CD4-positive, alpha-beta T cell treated with Interleukin-21 for 1 hour (primary cell): ENCODE data around the gene ABCA4.
"Not testable (repeated sequence)": the region's sequence is repeated elsewhere in the genome, so short reads cannot be mapped to it uniquely, and the experiment has no call there.

Source experiments
- DNase-seq: peaks from one replicate; pipeline ENCODE4 v3.0.0-alpha.2; 2020

Gene ABCA4

GRCh38 chr1:93969371-93969770, 151.6 kb downstream of the ABCA4 start:
- no peak for DNase-seq

GRCh38 chr1:93967306-93967705, 153.6 kb downstream of the ABCA4 start:
- DNase-seq = no peak

DNA sequence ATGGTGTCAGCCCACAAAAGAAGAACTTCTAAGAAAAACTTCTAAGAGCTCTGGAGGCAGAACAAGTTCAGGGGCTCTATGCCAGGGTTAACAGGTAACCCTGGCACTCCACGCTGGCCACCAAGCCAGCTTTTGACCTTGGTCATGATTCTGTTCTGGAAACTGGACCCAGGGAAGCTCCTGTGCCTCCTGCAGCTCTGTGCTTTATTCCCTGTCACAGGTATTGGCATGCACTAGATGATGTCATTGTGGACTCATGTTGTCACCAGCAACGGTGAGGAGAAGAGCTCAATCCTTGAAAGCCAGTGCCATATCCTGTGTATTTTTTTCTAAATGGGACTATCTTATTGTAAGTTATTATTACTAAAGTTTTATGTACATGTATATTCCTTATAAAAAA, 155.1 kb downstream of the ABCA4 start:
- DNase-seq = no peak

GRCh38 chr1:93965256-93965655, 155.7 kb downstream of the ABCA4 start:
- no peak for DNase-seq

- no peak for DNase-seq
These were observed 156.2 kb downstream of the ABCA4 start for GRCh38 chr1:93964777-93965200.

DNA sequence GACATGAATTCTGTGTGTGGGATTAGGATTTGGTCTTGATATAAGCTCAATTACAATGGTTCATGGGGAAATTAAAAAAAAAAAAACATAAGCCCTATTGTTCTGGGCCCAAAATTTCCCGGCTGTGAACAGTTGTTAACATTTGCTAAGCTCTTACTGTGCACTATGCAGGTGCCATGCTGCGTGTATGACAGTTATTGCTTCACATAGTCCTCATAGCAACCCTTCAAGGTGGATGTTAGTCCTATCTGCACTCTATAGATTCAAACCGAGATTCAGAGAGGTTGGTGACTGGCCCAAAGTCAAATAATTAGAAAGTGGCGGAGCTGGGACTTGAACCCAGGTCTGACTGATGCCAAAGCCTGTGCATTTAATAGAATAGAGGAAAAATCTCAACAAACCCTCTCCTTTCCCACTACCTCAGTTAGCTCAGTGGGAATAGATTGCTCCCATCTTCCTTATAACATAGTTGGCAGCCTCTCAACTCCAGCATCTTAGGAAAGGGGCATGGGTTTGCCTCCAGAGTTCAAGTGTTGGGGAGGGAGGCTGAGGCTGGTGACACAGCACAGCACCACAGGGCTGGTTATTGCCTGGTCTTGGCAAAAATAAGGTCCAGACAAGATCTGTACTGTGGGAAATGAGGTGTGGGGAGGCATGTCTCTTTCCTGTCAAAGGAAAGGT, 156.7 kb downstream of the ABCA4 start:
- DNase-seq = no peak

- DNase-seq = no peak
These were observed 157.4 kb downstream of the ABCA4 start for GRCh38 chr1:93963585-93963984.

DNA sequence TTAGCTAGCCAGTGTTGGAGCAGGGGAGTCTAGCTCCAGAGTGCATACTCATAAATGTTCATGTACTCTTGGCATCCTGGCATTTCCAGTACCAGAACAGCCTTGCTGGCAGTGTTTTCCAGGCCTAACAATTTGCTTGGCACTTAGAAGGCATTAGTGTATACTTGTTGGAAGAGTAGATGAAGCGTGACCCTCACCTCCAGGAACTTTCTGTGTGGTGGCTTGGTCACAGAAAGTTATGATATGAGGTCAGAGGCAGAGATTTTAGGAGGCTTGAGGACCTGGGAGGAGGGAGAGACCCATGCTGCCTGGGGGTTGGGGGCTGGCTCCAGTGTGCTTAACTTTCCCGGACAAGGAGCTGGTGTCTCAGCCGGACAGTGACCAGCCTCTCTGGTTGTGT, 159.0 kb downstream of the ABCA4 start:
- DNase-seq = no peak

- DNase-seq = no peak
These were observed 159.5 kb downstream of the ABCA4 start for GRCh38 chr1:93961443-93961842.

GRCh38 chr1:93960641-93961147, 160.3 kb downstream of the ABCA4 start:
- no peak for DNase-seq

- DNase-seq = no peak
These were observed 161.5 kb downstream of the ABCA4 start for GRCh38 chr1:93959413-93959812.

GRCh38 chr1:93958726-93959100, 162.2 kb downstream of the ABCA4 start:
- no peak for DNase-seq

DNA sequence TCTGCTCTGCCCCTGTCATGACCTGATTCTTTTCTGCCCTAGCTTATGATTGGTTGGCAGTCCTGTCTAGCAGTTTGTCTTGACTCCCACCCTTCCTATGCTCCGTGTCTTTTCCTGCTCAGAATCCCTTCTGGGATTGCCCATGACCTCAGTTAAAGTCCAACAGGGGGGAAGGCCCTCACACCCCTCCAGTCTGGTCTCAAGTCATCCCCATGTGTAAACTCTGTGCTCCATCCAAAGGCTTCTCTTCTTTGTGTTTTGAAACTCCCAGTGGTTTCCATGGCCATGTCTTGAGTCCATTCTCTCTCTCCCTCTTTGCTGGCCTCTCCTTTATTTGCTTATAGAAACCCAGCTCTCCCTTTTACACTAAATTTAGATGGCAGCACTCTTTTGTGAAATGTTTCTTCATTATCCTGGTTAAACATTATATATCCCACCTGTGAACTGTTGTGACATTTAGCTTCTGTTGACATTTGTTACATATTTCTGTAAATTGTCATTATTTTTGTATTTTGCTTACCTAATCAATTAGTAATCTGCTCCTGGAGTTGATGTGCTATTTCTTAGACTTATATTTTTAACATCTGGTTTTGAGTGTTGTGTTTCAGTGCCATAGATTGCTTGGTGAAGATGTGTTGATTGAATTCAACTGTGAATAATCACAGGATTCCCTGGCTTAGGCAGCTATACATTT, 162.8 kb downstream of the ABCA4 start:
- DNase-seq = no peak

- no peak for DNase-seq
These were observed 165.2 kb downstream of the ABCA4 start for GRCh38 chr1:93955765-93956164.

- DNase-seq = not testable (repeated sequence)
These were observed 173.8 kb downstream of the ABCA4 start for GRCh38 chr1:93947002-93947686.
